ENCODE results near the gene UVRAG.
"Not testable (repeated sequence)": the region's sequence is repeated elsewhere in the genome, so short reads cannot be mapped to it uniquely, and the experiment has no call there.

UVRAG gene

GRCh38 chr11:75930534-75930933 lies 115.5 kb downstream of the UVRAG start:
- H3K79me2 ChIP-seq (ENCODE audit: low read length): peaks cover 35% of the 10 kb centered on the region
- H3K4me3 ChIP-seq (ENCODE audit: low read length): no peak overlapping the region
- no peak overlapping the region for H3K9ac ChIP-seq (ENCODE audit: low read length)
- H3K4me2 ChIP-seq (ENCODE audit: low read length): no peak overlapping the region
- H3K36me3 ChIP-seq (replicated peaks; ENCODE audit: low read depth, low read length): peaks cover 4% of the 10 kb centered on the region
- H4K20me1 ChIP-seq (ENCODE audit: insufficient read depth, low read length): peaks cover 25% of the 10 kb centered on the region
- peaks cover 3% of the 10 kb centered on the region for H3K4me1 ChIP-seq (ENCODE audit: low read length)
- H3K27me3 ChIP-seq (ENCODE audit: low read depth, low read length): no peaks in the 10 kb centered on the region
- no peak for TF ChIP-seq CTCF (IDR thresholded peaks at IDR 0.05; ENCODE audit: low read depth, low read length)
- TF ChIP-seq EZH2phosphoT487 (IDR thresholded peaks at IDR 0.05; ENCODE audit: low read depth): no peak
- no peaks in the 10 kb centered on the region for H3K9me3 ChIP-seq (ENCODE audit: insufficient read depth, low read length)
- H3K27ac ChIP-seq (ENCODE audit: low read length): no peak overlapping the region
- no peak overlapping the region for H2AFZ ChIP-seq (ENCODE audit: low read depth, low read length)

GRCh38 chr11:75931124-75931523 lies 116.1 kb downstream of the UVRAG start:
- Histone ChIP-seq H3K4me2 (ENCODE audit: low read length) (no peak overlapping the region), H3K4me1 (ENCODE audit: low read length) (no peaks in the 10 kb centered on the region), H3K79me2 (ENCODE audit: low read length) (peaks cover 34% of the 10 kb centered on the region), H3K4me3 (ENCODE audit: low read length) (no peak overlapping the region), H3K9ac (ENCODE audit: low read length) (no peak overlapping the region), H2AFZ (ENCODE audit: low read depth, low read length) (no peak overlapping the region), H3K36me3 (replicated peaks; ENCODE audit: low read depth, low read length) (peaks cover 4% of the 10 kb centered on the region), H4K20me1 (ENCODE audit: insufficient read depth, low read length) (peaks cover 19% of the 10 kb centered on the region), H3K27me3 (ENCODE audit: low read depth, low read length) (no peaks in the 10 kb centered on the region), H3K9me3 (ENCODE audit: insufficient read depth, low read length) (no peaks in the 10 kb centered on the region), H3K27ac (ENCODE audit: low read length) (no peak overlapping the region)
- TF ChIP-seq EZH2phosphoT487 (IDR thresholded peaks at IDR 0.05; ENCODE audit: low read depth): no peak
- no peak for TF ChIP-seq CTCF (IDR thresholded peaks at IDR 0.05; ENCODE audit: low read depth, low read length)

GRCh38 chr11:75933736-75934135 lies 118.7 kb downstream of the UVRAG start:
- not testable (repeated sequence) for H3K27ac ChIP-seq (ENCODE audit: low read length); H3K9me3 ChIP-seq (ENCODE audit: insufficient read depth, low read length); H3K9ac ChIP-seq (ENCODE audit: low read length); H3K36me3 ChIP-seq (replicated peaks; ENCODE audit: low read depth, low read length); H3K4me3 ChIP-seq (ENCODE audit: low read length); H3K27me3 ChIP-seq (ENCODE audit: low read depth, low read length); H3K4me1 ChIP-seq (ENCODE audit: low read length); H3K4me2 ChIP-seq (ENCODE audit: low read length); H2AFZ ChIP-seq (ENCODE audit: low read depth, low read length)
- Histone ChIP-seq H3K79me2 (ENCODE audit: low read length) (peaks cover 30% of the 10 kb centered on the region), H4K20me1 (ENCODE audit: insufficient read depth, low read length) (peaks cover 20% of the 10 kb centered on the region)

GRCh38 chr11:75934851-75935250 lies 119.8 kb downstream of the UVRAG start:
- no peak overlapping the region for H3K9ac ChIP-seq (ENCODE audit: low read length)
- H3K4me3 ChIP-seq (ENCODE audit: low read length): no peak overlapping the region
- peaks cover 41% of the 10 kb centered on the region for H3K79me2 ChIP-seq (ENCODE audit: low read length)
- TF ChIP-seq CTCF (IDR thresholded peaks at IDR 0.05; ENCODE audit: low read depth, low read length): no peak
- TF ChIP-seq EZH2phosphoT487 (IDR thresholded peaks at IDR 0.05; ENCODE audit: low read depth): no peak
- H3K27ac ChIP-seq (ENCODE audit: low read length): no peak overlapping the region
- H3K27me3 ChIP-seq (ENCODE audit: low read depth, low read length): no peaks in the 10 kb centered on the region
- H4K20me1 ChIP-seq (ENCODE audit: insufficient read depth, low read length): peaks cover 31% of the 10 kb centered on the region
- H3K4me1 ChIP-seq (ENCODE audit: low read length): peaks cover 13% of the 10 kb centered on the region
- no peak overlapping the region for H3K4me2 ChIP-seq (ENCODE audit: low read length)
- H3K9me3 ChIP-seq (ENCODE audit: insufficient read depth, low read length): no peaks in the 10 kb centered on the region
- H2AFZ ChIP-seq (ENCODE audit: low read depth, low read length): no peak overlapping the region
- peaks cover 4% of the 10 kb centered on the region for H3K36me3 ChIP-seq (replicated peaks; ENCODE audit: low read depth, low read length)

- Histone ChIP-seq H2AFZ (ENCODE audit: low read depth, low read length) (no peak overlapping the region), H3K27ac (ENCODE audit: low read length) (peak overlapping the region; percentile 58; the same call in 1 of the 2 replicates), H3K4me2 (ENCODE audit: low read length) (no peak overlapping the region), H3K79me2 (ENCODE audit: low read length) (peaks cover 62% of the 10 kb centered on the region), H3K9me3 (ENCODE audit: insufficient read depth, low read length) (no peaks in the 10 kb centered on the region), H3K27me3 (ENCODE audit: low read depth, low read length) (no peaks in the 10 kb centered on the region), H3K36me3 (replicated peaks; ENCODE audit: low read depth, low read length) (no peaks in the 10 kb centered on the region), H3K4me3 (ENCODE audit: low read length) (no peak overlapping the region), H3K4me1 (ENCODE audit: low read length) (peaks cover 37% of the 10 kb centered on the region), H4K20me1 (ENCODE audit: insufficient read depth, low read length) (peaks cover 36% of the 10 kb centered on the region), H3K9ac (ENCODE audit: low read length) (no peak overlapping the region)
- no peak for TF ChIP-seq CTCF (IDR thresholded peaks at IDR 0.05; ENCODE audit: low read depth, low read length)
- TF ChIP-seq EZH2phosphoT487 (IDR thresholded peaks at IDR 0.05; ENCODE audit: low read depth): no peak
Measured at GRCh38 chr11:75938543-75938942, 123.5 kb downstream of the UVRAG start.

All from OCI-LY3 (cell line).